ENCODE measurements around the gene CDRT15. TPM values are rescaled to one million over a fixed set of nuclear protein-coding genes. Genes with fewer than 3 reads are reported as not detected.

Gene CDRT15
- total RNA-seq, 1 donor from 2014 or later = not detected

- H3K27ac ChIP-seq = no peak overlapping the region
- TF ChIP-seq POLR2A (IDR thresholded peaks at IDR 0.05) = no peak
- no peak for TF ChIP-seq POLR2AphosphoS5 (IDR thresholded peaks at IDR 0.05; ENCODE audit: insufficient read depth in 1 of 2, low read depth in 1 of 2)
- TF ChIP-seq CTCF (IDR thresholded peaks at IDR 0.05) = no peak
- DNase-seq (ENCODE audit: extremely low spot score in 2 of 2) = no peak
- intact Hi-C loops (cut with DNase I) = no loop called here
- H3K4me1 ChIP-seq = peaks cover 26% of the 10 kb centered on the region
- peaks cover 0 to 20% of the 10 kb centered on the region in 2 donors for H3K36me3 ChIP-seq
- no peaks in the 10 kb centered on the region for H3K27me3 ChIP-seq
- H3K9me3 ChIP-seq = no peaks in the 10 kb centered on the region
- H3K4me3 ChIP-seq = no peak overlapping the region
Measured at GRCh38 chr17:14204546-14204945, 32.1 kb downstream of the CDRT15 start.

GRCh38 chr17:14204084-14204483 lies 32.6 kb downstream of the CDRT15 start:
- peaks cover 26% of the 10 kb centered on the region for H3K4me1 ChIP-seq
- H3K27me3 ChIP-seq = no peaks in the 10 kb centered on the region
- H3K4me3 ChIP-seq = no peak overlapping the region
- intact Hi-C loops (cut with DNase I) = no loop called here
- H3K27ac ChIP-seq = no peak overlapping the region
- TF ChIP-seq POLR2AphosphoS5 (IDR thresholded peaks at IDR 0.05; ENCODE audit: insufficient read depth in 1 of 2, low read depth in 1 of 2) (no peak), POLR2A (IDR thresholded peaks at IDR 0.05) (no peak), CTCF (IDR thresholded peaks at IDR 0.05) (no peak)
- no peaks in the 10 kb centered on the region for H3K9me3 ChIP-seq
- DNase-seq (ENCODE audit: extremely low spot score in 2 of 2) = no peak
- peaks cover 0 to 20% of the 10 kb centered on the region in 2 donors for H3K36me3 ChIP-seq

DNA sequence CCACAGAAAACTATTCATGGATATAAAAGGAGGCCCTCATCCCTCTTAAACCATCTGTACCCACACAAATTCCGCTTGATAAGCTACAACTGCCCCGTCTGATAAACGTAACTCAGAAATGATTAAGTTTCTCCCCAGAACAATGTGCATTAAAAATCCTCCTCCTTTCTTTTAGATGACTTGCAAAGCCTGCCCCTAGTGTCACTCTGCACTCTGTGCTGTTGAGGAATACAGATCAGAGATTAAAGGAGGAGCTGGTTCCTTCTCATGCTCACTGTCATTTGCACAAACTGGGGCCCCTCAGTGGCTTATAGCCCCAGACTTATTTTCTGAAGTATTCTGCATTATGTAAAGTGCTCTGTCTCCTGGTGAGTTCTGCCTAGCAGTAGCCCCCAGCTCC lies 33.3 kb downstream of the CDRT15 start:
- Histone ChIP-seq H3K4me3 (no peak overlapping the region), H3K36me3 (peaks cover 0 to 16% of the 10 kb centered on the region in 2 donors), H3K9me3 (no peaks in the 10 kb centered on the region), H3K27me3 (no peaks in the 10 kb centered on the region), H3K4me1 (peaks cover 26% of the 10 kb centered on the region), H3K27ac (no peak overlapping the region)
- TF ChIP-seq POLR2A (IDR thresholded peaks at IDR 0.05) = no peak
- TF ChIP-seq CTCF (IDR thresholded peaks at IDR 0.05) = no peak
- no peak for TF ChIP-seq POLR2AphosphoS5 (IDR thresholded peaks at IDR 0.05; ENCODE audit: insufficient read depth in 1 of 2, low read depth in 1 of 2)
- no peak for DNase-seq (ENCODE audit: extremely low spot score in 2 of 2)
- intact Hi-C loops (cut with DNase I) = no loop called here

GRCh38 chr17:14202388-14203166 lies 34.1 kb downstream of the CDRT15 start:
- no peaks in the 10 kb centered on the region for H3K27me3 ChIP-seq
- peak overlapping the region; percentile 61 for H3K27ac ChIP-seq
- H3K4me3 ChIP-seq = no peak overlapping the region
- H3K9me3 ChIP-seq = no peaks in the 10 kb centered on the region
- H3K4me1 ChIP-seq = peaks cover 26% of the 10 kb centered on the region
- no peak for DNase-seq (ENCODE audit: extremely low spot score in 2 of 2)
- H3K36me3 ChIP-seq = peaks cover 0 to 7% of the 10 kb centered on the region in 2 donors
- intact Hi-C loops (cut with DNase I) = no loop called here
- TF ChIP-seq POLR2AphosphoS5 (IDR thresholded peaks at IDR 0.05; ENCODE audit: insufficient read depth in 1 of 2, low read depth in 1 of 2) (no peak), CTCF (IDR thresholded peaks at IDR 0.05) (no peak)

DNA sequence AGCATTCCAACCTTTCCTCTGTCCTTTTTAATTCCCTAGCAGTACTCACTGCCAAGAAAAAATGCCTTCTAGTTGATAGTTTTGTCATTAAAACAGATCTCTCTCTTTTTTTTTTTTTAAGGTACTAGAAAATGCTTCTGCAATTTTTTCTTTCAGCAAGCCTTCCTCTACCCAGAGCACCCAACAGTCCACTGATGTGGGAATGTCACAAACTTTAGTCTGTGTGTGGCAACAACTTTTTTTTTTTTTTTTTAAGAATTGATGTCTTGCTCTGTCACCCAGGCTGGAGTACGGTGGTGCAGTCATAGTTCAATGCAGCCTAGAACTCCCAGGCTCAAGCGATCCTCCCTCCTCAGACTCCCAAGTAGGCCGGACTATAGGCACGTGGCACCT lies 34.7 kb downstream of the CDRT15 start:
- intact Hi-C loops (cut with DNase I) = no loop called here
- Histone ChIP-seq H3K4me1 (peaks cover 26% of the 10 kb centered on the region), H3K4me3 (no peak overlapping the region), H3K9me3 (no peaks in the 10 kb centered on the region), H3K27ac (peak overlapping the region; percentile 61), H3K36me3 (peaks cover 0 to 1% of the 10 kb centered on the region in 2 donors), H3K27me3 (no peaks in the 10 kb centered on the region)
- no peak for DNase-seq (ENCODE audit: extremely low spot score in 2 of 2)
- no peak for TF ChIP-seq POLR2A (IDR thresholded peaks at IDR 0.05)
- no peak for TF ChIP-seq POLR2AphosphoS5 (IDR thresholded peaks at IDR 0.05; ENCODE audit: insufficient read depth in 1 of 2, low read depth in 1 of 2)
- TF ChIP-seq CTCF (IDR thresholded peaks at IDR 0.05) = no peak
